HG03520 (cell line): ENCODE measurements around the gene C1orf116.

Experiments used
- ATAC-seq: cut with Tn5 transposase; IDR thresholded peaks from one replicate; pipeline ENCODE4 v1.9.1; 2021; ENCODE audit warnings: mild to moderate bottlenecking, moderate library complexity; ENCODE audit not compliant: unreplicated experiment

The C1orf116 gene

DNA sequence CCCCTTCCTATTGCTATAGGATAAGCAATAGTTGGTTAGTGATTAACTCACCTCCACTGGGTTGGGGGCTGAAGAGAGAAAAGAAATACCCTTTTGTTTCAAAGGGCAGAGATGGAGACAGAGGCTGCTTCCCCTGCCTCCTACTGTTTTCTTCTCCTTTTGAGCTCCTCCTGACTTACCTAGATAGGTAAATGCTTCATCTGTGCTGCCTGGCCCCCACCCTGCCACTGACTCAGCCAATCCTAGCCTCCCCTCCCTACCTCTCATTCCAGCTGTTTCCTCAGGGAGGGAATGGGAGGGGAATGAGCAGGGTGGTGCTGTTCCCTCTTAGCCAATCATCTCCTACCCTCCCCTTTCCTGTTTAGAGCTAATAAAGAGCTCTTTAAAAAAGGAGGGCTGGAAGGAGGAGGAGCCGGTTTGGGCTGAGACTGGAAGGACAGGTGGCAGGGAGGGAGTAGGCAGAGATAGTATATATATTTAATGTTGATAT, at the start of gene C1orf116:
C1orf116 (minus strand) TSS at position 229 of the 490 bp plus-strand sequence. CDS start 5,158 bp downstream, outside the sequence.
- ATAC-seq, result no peak

GRCh38 chr1:207081806-207082205, 49.2 kb upstream of the C1orf116 start:
- ATAC-seq, result no peak

DNA sequence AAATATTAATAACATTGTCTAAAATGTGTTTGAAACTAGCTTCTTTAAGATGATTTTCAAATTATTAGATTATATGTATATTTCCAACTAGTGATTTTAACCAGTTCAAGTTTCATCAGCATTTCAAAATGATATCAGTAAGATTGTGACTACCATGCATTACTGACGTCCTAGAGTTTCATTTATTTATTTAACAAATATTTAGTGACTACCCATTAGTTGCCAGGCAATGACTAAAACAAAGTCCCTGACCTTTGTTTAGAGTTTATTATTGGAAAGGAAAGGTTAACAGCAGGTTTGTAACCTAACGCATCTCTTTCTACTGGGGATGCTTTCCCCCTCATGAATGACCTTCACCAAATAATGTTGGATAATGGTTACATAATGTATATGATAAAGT, 48.5 kb upstream of the C1orf116 start:
- ATAC-seq, result no peak

DNA sequence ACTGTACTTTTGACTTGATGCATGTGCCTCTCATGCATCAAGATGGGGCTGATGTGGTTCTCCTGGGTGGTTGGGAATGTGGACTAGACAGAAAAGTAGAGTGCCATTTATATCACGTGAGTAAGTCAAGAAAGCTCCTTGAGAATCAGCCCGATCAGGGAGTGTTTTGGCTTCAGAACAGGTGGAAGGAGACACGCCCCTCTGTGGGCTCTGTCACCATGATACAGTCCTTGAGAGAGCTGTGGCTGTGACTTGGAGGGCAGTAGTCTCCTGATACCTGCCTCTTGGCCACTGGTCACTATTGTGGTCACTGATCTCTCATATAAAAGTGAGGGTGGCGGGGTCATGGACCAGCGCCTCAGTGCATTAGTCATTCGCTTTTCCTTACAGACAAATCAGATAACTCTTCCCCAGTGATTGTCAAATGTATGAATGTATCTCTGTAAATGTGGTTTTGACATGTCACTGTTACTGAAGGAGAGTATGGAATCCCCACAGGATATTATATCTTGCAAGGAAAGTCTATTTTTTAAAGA, 47.2 kb upstream of the C1orf116 start:
- no peak for ATAC-seq

- no peak for ATAC-seq
These were observed 46.1 kb upstream of the C1orf116 start for GRCh38 chr1:207078578-207079132.

DNA sequence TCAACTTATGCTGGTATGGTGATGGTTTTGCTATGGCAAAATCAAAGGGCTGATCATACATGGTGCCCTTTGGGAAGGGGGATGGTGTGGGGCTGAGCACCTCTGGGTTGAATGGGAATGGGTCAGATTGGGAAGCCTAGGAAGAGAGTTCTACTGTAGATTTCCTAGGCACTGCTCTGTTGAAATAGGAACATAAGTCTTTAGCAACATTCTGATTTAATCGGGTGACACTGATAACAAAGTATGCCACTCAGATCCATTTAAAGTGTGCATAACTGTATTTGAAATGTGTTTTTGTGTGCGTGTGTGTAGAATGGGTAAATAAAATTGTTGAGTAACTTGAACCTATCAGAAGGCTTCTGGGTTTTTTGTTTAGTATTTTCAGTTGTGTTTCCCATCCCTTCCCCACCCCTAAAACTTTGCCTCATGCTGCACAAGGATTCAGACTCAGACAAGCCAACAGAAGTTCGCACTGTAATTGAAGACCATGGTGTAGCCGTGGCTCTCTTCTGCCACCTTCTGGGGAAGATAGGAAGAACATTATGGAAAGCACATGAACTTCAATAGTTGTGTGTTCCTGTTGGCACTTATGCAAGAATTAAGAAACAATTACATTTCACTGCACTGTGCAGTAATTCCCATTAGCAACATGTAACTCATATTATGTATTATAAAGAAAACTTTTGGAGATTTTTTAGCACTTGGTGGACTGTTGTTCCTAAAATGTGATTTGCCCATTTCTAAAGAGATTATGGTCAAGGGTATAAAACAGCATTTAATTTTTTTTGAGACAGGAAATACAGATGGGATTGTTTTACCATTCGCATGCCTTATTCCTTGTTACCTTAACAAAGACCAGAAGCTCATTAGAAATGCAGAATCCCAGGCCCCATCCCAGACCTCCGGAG, 45.2 kb upstream of the C1orf116 start:
- ATAC-seq, result peak; percentile 68

- no peak for ATAC-seq
These were observed 44.5 kb upstream of the C1orf116 start for GRCh38 chr1:207077012-207077411.

GRCh38 chr1:207076181-207076955, 43.8 kb upstream of the C1orf116 start:
- no peak for ATAC-seq

GRCh38 chr1:207073906-207074820, 41.6 kb upstream of the C1orf116 start:
- no peak for ATAC-seq

GRCh38 chr1:207072233-207072632, 39.7 kb upstream of the C1orf116 start:
- no peak for ATAC-seq

DNA sequence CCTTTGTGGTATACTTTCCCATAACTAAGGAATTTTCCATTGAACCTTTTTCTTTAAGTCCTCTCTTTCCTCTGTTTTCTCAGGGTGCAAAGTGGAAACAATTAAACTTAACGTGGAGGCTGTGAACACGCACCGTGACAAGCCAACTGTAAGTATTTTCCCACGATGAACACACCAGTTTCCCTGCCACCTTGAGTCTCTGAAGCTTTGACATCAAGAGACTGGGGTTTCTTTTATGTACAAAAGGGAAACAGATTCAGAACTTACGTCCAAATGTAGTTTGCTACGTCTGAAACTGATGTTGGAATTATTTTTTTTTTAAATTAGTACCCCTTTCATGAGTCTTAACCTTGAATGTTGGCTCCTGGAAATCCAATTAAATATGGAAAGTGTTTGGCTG, 38.9 kb upstream of the C1orf116 start:
- no peak for ATAC-seq

GRCh38 chr1:207070811-207071210, 38.3 kb upstream of the C1orf116 start:
- no peak for ATAC-seq

- ATAC-seq, result no peak
These were observed 37.4 kb upstream of the C1orf116 start for GRCh38 chr1:207069858-207070506.

DNA sequence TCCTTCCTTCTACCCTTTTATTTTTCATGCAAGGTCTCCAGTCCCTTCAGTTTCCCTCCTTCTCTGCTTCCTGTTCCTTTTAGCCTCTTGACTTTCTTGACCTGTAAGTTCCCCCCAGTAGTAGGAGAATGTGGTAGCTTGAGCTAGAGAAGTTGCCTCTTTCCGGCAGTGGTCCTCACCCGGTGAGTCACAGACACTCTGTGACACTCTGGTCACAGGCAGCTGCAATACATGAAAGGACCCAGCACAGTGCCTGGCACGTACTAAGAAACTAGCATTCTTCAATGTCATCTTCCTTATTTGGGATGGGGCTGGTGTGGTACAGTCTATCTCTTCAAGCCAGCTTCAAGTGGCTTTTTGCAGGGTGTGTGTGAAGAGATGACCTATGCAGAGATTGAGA, 36.5 kb upstream of the C1orf116 start:
- ATAC-seq, result no peak

- no peak for ATAC-seq
These were observed 35.1 kb upstream of the C1orf116 start for GRCh38 chr1:207067665-207068064.

- ATAC-seq, result no peak
These were observed 34.6 kb upstream of the C1orf116 start for GRCh38 chr1:207067185-207067584.

GRCh38 chr1:207064561-207064960, 32.0 kb upstream of the C1orf116 start:
- no peak for ATAC-seq

DNA sequence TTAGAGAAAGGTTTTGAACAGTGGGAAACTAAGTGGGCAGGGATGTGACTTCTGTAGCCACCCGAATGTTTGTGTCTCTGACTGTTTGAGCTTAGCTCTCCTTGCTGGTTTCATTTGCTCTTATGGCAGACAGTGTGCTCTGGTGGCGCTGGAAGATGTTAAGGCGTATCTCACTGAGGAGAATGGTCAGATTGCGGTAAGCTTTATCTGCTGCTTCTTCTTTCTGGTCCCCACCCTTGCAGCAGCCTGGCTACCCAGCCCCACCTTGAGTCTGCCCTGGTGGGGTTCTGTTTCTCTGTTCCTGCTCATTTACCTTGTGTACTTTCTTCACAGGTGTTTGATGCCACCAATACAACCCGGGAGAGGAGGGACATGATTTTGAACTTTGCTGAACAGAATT, 30.5 kb upstream of the C1orf116 start:
- ATAC-seq, result no peak

DNA sequence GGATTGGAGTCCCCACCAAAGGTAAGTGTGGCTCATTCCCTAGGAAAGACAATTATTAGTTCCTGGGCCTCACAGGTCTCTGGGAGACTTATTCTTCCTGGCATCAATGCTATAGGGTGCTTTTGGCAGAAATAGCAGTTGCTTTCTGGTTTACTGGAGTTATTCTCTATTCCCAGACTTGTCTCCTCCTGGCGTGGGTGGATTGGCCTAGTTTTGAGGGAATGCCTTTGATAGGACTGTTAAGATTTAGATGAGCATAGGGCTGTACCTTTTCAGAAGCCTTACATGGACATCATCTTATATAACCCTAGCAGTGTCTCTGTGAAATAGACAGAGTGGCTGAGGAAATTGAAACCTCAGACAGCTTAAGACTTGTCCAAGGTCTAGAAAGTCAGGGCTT, 29.5 kb upstream of the C1orf116 start:
- no peak for ATAC-seq

- no peak for ATAC-seq
These were observed 28.0 kb upstream of the C1orf116 start for GRCh38 chr1:207060596-207060995.
